Endothelial cell of umbilical vein (primary cell): Measurements from ENCODE around the gene KDM4C. TPM values are rescaled to one million over a fixed set of nuclear protein-coding genes. Genes with fewer than 3 reads are reported as not detected.
A peak's percentile ranks its signal among the peaks of the same experiment; 100 is the strongest.

Source experiments
- BruUV-seq: library from RNA; stranded (reverse); fragments of 400-500 nt; replicated peaks from 2 replicates; lab custom pipeline; 2021; lab: Mats Ljungman, UMichigan
- CTCF ChIA-PET: fragments of 300-600, 350-600 bp; sonication (Branson Sonifier 250); formaldehyde crosslinking; loops from one replicate; lab custom pipeline; 2021; ENCODE audit warnings: antibody characterized with exemption, inconsistent platforms; lab: Charles Lee
- POLR2A ChIA-PET: fragments of 300-600, 350-600 bp; sonication (Branson Sonifier 250); formaldehyde crosslinking; loops from one replicate; lab custom pipeline; 2021; ENCODE audit warnings: antibody characterized with exemption, inconsistent platforms; lab: Charles Lee
- DNase-seq: peaks from one replicate; pipeline ENCODE4 v3.0.0-alpha.2; 2011; ENCODE audit warnings: low read depth, low spot score
- FAIRE-seq: peaks from 2 replicates; lab custom pipeline; 2011; peaks lifted over from hg19 to GRCh38; lab: Jason Lieb, UNC
- H2AFZ ChIP-seq: 2 replicates; pipeline ENCODE4 v1.6.0; 2012; ENCODE audit warnings: low read depth, low read length, control low read depth, inconsistent platforms
- H3K27ac ChIP-seq: 2 replicates; pipeline ENCODE4 v1.5.1; 2011; ENCODE audit warnings: low read depth, mild to moderate bottlenecking, control low read depth, low read length, moderate library complexity; ENCODE audit not compliant: insufficient read depth
- H3K27me3 ChIP-seq, 2 experiments: 2 replicates each; pipeline versions ENCODE4 v1.6.0 to v1.6.1; 2011; ENCODE audit warnings: low read length in 2 of 2, mixed read lengths in 1 of 2; ENCODE audit not compliant: control insufficient read depth in 2 of 2, insufficient read depth in 2 of 2
- H3K36me3 ChIP-seq, 2 experiments: 2 replicates in 1 of 2; 3 replicates in 1 of 2; pipeline ENCODE4 v1.5.1; 2011; ENCODE audit warnings: low read length in 2 of 2, mild to moderate bottlenecking in 1 of 2, moderate library complexity in 1 of 2; ENCODE audit not compliant: control insufficient read depth in 2 of 2, insufficient read depth in 2 of 2; ENCODE audit errors: extremely low read depth in 1 of 2
- H3K4me1 ChIP-seq: 3 replicates; pipeline ENCODE4 v1.5.1; 2011; ENCODE audit warnings: mild to moderate bottlenecking, low read length; ENCODE audit not compliant: control insufficient read depth, insufficient read depth; ENCODE audit errors: extremely low read depth
- H3K4me2 ChIP-seq: 2 replicates; pipeline ENCODE4 v1.6.1; 2011; ENCODE audit warnings: low read length, control low read depth, mixed read lengths; ENCODE audit not compliant: insufficient read depth
- H3K4me3 ChIP-seq, 3 experiments: fragments of 200-600 bp in 1 of 3; sonication (generic), shearing (Covaris generic) in 1 of 3; replicated peaks in 1 of 3; 2 replicates each; pipeline ENCODE4 v1.5.1; 2011 to 2016; ENCODE audit warnings: control low read depth in 3 of 3, low read length in 3 of 3, mild to moderate bottlenecking in 2 of 3, inconsistent platforms in 1 of 3, low read depth in 1 of 3, moderate library complexity in 1 of 3; ENCODE audit not compliant: insufficient read depth in 1 of 3
- H3K79me2 ChIP-seq: 2 replicates; pipeline ENCODE4 v1.6.0; 2012; ENCODE audit warnings: low read length, inconsistent platforms; ENCODE audit not compliant: control insufficient read depth, insufficient read depth
- H3K9ac ChIP-seq: replicated peaks from 2 replicates; pipeline ENCODE3; 2011; ENCODE audit warnings: low read length, control low read depth; ENCODE audit not compliant: insufficient read depth; ENCODE audit errors: extremely low read depth
- H3K9me1 ChIP-seq: replicated peaks from 3 replicates; pipeline ENCODE4 v1.6.0; 2011; ENCODE audit warnings: mild to moderate bottlenecking, low read length; ENCODE audit not compliant: control insufficient read depth, insufficient read depth; ENCODE audit errors: extremely low read depth
- H3K9me3 ChIP-seq: replicated peaks from 2 replicates; pipeline ENCODE4 v1.5.1; 2012; ENCODE audit warnings: low read length, inconsistent platforms; ENCODE audit not compliant: control insufficient read depth, insufficient read depth
- H4K20me1 ChIP-seq: replicated peaks from 2 replicates; pipeline ENCODE3; 2011; ENCODE audit warnings: mild to moderate bottlenecking, low read length; ENCODE audit not compliant: control insufficient read depth, insufficient read depth; ENCODE audit errors: extremely low read depth
- CTCF ChIP-seq, 2 donors: IDR thresholded peaks; 1 replicate in 1 of 2; 2 replicates in 1 of 2; pipeline ENCODE4 v1.5.1; 2011; ENCODE audit warnings: low read length in 2 of 2, mild to moderate bottlenecking in 2 of 2, moderate library complexity in 2 of 2, control low read depth in 1 of 2, inconsistent platforms in 1 of 2, low read depth in 1 of 2; ENCODE audit not compliant: insufficient read depth in 1 of 2; ENCODE audit errors: extremely low read depth in 1 of 2
- EZH2 ChIP-seq: IDR thresholded peaks from 2 replicates; pipeline ENCODE4 v1.6.1; 2012; ENCODE audit warnings: borderline replicate concordance, low read depth, mild to moderate bottlenecking, moderate library complexity, low read length, inconsistent platforms; ENCODE audit not compliant: severe bottlenecking
- FOS ChIP-seq: IDR thresholded peaks from 2 replicates; pipeline ENCODE4 v1.6.1; 2011; ENCODE audit warnings: mild to moderate bottlenecking, low read length, moderate library complexity, borderline replicate concordance; ENCODE audit not compliant: insufficient read depth
- GATA2 ChIP-seq: IDR thresholded peaks from 2 replicates; pipeline ENCODE4 v1.7.0; 2011; ENCODE audit warnings: low read depth, mild to moderate bottlenecking, moderate library complexity, mixed read lengths, low read length; ENCODE audit not compliant: insufficient read length, insufficient read depth
- JUN ChIP-seq: IDR thresholded peaks from 2 replicates; pipeline ENCODE4 v1.6.1; 2011; ENCODE audit warnings: borderline replicate concordance, low read depth; ENCODE audit not compliant: insufficient read length, insufficient read depth
- MAX ChIP-seq: IDR thresholded peaks from 2 replicates; pipeline ENCODE4 v1.6.1; 2011; ENCODE audit not compliant: insufficient read depth, insufficient read length
- MYC ChIP-seq: IDR thresholded peaks from one replicate; pipeline ENCODE4 v1.6.1; 2011; ENCODE audit warnings: mild to moderate bottlenecking, low read depth, low read length
- POLR2A ChIP-seq: IDR thresholded peaks from 2 replicates; pipeline ENCODE4 v1.6.1; 2012; ENCODE audit warnings: low read depth, mild to moderate bottlenecking, control low read depth, low read length
- POLR2AphosphoS5 ChIP-seq: IDR thresholded peaks from 2 replicates; pipeline ENCODE4 v1.6.1; 2012; ENCODE audit warnings: low read depth, mild to moderate bottlenecking, control low read depth, low read length, moderate library complexity; ENCODE audit not compliant: insufficient read depth
- dilution Hi-C: fragments of 300-500 bp; cut with MboI; formaldehyde crosslinking; loops from one replicate; pipeline ENCODE4 v1.15.0; 2019; ENCODE audit warnings: low sequenced_read_pairs; ENCODE audit not compliant: extremely low pct_ligation_motif_present
- intact Hi-C: fragments of 100-400 bp; cut with micrococcal nuclease; formaldehyde crosslinking; loops from one replicate; pipeline ENCODE4 v1.10.0; 2022
- polyA plus RNA-seq, 4 experiments: library from polyadenylated mRNA; depleted of rRNA in 3 of 4; stranded (reverse) in 3 of 4; unstranded in 1 of 4; fragments of >200 nt; gene quantifications; 2 replicates each; pipeline versions ENCODE4 v1.2.1 to v1.2.3, GENCODE V29; 2011 to 2012; ENCODE audit warnings: missing spikeins in 1 of 4
- total RNA-seq: library from RNA; stranded (reverse); gene quantifications from 2 replicates; pipeline ENCODE4 v1.2.3, GENCODE V29; 2021

KDM4C gene
- total and polyA plus RNA-seq, 2 donors (not counting 3 experiments of a cell fraction or from before 2014, with no cell fraction given), result 5.4 to 15.0 TPM

GRCh38 chr9:6829536-6829935 is 71.8 kb downstream of the KDM4C start:
- Histone ChIP-seq H3K4me3 (no peak overlapping the region), H3K79me2 (no peaks in the 10 kb centered on the region), H3K36me3 (peaks cover 0 to 1% of the 10 kb centered on the region in 2 experiments), H4K20me1 (no peaks in the 10 kb centered on the region), H3K4me2 (no peak overlapping the region), H3K4me1 (no peaks in the 10 kb centered on the region), H3K9ac (no peak overlapping the region), H2AFZ (no peak overlapping the region), H3K9me1 (peaks cover 2% of the 10 kb centered on the region), H3K27me3 (no peaks in the 10 kb centered on the region), H3K9me3 (no peaks in the 10 kb centered on the region), H3K27ac (no peak overlapping the region)
- POLR2A ChIA-PET, result no interaction called here
- intact Hi-C loops (no loop called here), dilution Hi-C loops (no loop called here)
- CTCF ChIA-PET, result interaction anchor here (1.0 to 4.6 kb wide), 4 partner anchors 11 to 356 kb away, joined by 3 to 60 read pairs (median 23); no protein-coding TSS in a partner anchor
- FAIRE-seq, result peak; percentile 8
- no peak for DNase-seq
- TF ChIP-seq POLR2AphosphoS5, result no peak
- TF ChIP-seq EZH2, result no peak
- no peak for TF ChIP-seq MYC
- no peak for TF ChIP-seq MAX
- TF ChIP-seq POLR2A, result no peak
- no peak for TF ChIP-seq GATA2
- no peak for TF ChIP-seq JUN
- TF ChIP-seq CTCF (IDR thresholded peaks at IDR 0.05; ENCODE audit: extremely low read depth in 1 of 2, insufficient read depth in 1 of 2, low read depth in 1 of 2, low read length in 2 of 2), result no peak
- no peak for TF ChIP-seq FOS
- no TSS peak for BruUV-seq
